Measurements from ENCODE around the gene DIP2A.

The DIP2A gene

GRCh38 chr21:46545363-46545762, 86.7 kb downstream of the DIP2A start:
- TF ChIP-seq, protein P1, sequence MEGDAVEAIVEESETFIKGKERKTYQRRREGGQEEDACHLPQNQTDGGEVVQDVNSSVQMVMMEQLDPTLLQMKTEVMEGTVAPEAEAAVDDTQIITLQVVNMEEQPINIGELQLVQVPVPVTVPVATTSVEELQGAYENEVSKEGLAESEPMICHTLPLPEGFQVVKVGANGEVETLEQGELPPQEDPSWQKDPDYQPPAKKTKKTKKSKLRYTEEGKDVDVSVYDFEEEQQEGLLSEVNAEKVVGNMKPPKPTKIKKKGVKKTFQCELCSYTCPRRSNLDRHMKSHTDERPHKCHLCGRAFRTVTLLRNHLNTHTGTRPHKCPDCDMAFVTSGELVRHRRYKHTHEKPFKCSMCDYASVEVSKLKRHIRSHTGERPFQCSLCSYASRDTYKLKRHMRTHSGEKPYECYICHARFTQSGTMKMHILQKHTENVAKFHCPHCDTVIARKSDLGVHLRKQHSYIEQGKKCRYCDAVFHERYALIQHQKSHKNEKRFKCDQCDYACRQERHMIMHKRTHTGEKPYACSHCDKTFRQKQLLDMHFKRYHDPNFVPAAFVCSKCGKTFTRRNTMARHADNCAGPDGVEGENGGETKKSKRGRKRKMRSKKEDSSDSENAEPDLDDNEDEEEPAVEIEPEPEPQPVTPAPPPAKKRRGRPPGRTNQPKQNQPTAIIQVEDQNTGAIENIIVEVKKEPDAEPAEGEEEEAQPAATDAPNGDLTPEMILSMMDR (IDR thresholded peaks at IDR 0.05; ENCODE audit: control insufficient read depth, insufficient read depth, low read depth, low read length, missing control alignments) = no peak
- no peak for DNase-seq (ENCODE audit: low read depth)
- no peak overlapping the region for H3K4me3 ChIP-seq (ENCODE audit: control insufficient read depth, low read depth, low read length)

GRCh38 chr21:46545911-46546310, 87.2 kb downstream of the DIP2A start:
- no peak for DNase-seq (ENCODE audit: low read depth)
- TF ChIP-seq, protein P1 (IDR thresholded peaks at IDR 0.05; ENCODE audit: control insufficient read depth, insufficient read depth, low read depth, low read length, missing control alignments) = no peak
- H3K4me3 ChIP-seq (ENCODE audit: control insufficient read depth, low read depth, low read length) = no peak overlapping the region

- TF ChIP-seq, protein P1 (IDR thresholded peaks at IDR 0.05; ENCODE audit: control insufficient read depth, insufficient read depth, low read depth, low read length, missing control alignments) = no peak
- no peak for DNase-seq (ENCODE audit: low read depth)
- H3K4me3 ChIP-seq (ENCODE audit: control insufficient read depth, low read depth, low read length) = no peak overlapping the region
These were observed 88.1 kb downstream of the DIP2A start for GRCh38 chr21:46546799-46547198.

DNA sequence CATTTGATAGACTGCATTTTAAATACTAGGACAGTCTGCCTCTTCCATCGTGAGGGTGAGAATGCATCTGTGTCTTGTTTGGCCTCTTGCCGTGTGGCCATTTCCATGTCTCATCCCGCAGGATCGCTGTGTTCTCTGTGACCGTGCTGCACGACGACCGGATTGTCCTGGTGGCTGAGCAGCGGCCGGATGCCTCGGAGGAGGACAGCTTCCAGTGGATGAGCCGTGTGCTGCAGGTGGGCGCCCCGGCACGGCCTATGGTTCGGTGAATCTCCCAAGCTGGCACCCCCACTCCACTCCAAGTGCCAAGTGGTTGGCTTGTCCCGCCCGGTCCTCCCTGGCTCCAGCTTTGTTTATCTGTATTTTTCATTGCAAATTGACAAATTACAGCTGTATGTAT, 91.0 kb downstream of the DIP2A start:
- DNase-seq (ENCODE audit: low read depth) = no peak
- H3K4me3 ChIP-seq (ENCODE audit: control insufficient read depth, low read depth, low read length) = no peak overlapping the region
- TF ChIP-seq, protein P1 (IDR thresholded peaks at IDR 0.05; ENCODE audit: control insufficient read depth, insufficient read depth, low read depth, low read length, missing control alignments) = no peak

DNA sequence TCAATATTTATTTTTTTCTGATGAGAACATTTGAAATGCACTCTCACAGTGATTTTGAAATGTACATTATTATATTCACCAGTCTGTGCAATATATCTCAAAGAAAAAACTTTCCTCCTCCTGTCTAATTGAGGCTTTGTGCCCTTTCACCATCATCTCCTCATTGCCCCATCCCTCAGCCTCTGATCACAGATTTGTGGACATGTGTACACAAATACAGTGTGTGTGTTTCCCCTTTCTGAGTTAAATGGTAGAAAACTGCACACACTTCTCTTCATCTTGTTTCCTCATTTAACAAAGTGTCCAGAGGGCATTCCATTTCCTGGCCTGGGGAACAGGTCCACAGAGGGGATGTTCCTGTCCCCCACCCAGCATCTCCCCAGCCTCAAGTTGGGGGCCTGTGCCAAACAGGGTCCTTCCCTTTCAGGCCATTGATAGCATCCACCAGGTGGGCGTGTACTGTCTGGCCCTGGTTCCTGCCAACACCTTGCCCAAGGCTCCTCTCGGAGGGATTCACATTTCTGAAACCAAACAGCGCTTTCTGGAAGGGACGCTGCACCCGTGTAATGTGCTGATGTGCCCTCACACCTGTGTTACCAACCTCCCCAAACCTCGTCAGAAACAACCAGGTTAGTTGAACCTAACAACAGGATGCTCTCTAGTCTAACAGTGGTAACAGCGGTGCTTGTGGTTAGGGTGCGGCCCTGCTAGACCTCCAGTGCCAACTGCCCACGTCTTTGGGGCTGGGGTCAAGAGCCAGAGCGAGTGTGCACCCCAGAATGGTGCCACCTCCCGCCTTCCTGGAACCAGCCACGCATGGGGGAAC, 91.6 kb downstream of the DIP2A start:
- DNase-seq (ENCODE audit: low read depth) = no peak
- TF ChIP-seq, protein P1 (IDR thresholded peaks at IDR 0.05; ENCODE audit: control insufficient read depth, insufficient read depth, low read depth, low read length, missing control alignments) = no peak

DNA sequence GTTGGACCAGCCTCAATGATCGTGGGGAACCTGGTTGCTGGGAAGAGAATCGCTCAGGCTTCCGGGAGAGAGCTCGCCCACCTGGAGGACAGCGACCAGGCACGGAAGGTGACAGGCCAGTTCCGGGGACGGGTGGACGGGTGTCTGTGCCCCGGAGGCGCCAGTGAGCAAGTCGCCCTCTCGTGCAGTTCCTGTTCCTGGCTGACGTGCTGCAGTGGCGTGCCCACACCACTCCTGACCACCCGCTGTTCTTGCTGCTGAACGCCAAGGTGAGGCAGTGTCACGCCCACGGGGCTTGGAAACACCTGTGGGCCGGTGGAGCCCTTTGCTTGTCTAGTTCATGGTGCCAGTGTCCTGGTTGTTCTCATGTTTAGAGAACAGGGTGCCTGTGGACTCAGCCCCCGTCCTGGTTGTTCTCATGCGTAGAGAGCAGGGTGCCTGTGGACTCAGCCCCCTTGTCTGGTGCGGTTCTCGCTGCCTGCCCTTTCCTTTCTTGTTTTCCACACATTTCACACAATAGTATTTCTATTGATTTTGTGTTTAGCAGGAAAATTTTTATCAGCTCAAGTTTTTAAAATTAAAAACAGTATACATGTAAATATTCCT, 93.0 kb downstream of the DIP2A start:
- no peak for DNase-seq (ENCODE audit: low read depth)
- TF ChIP-seq, protein P1 (IDR thresholded peaks at IDR 0.05; ENCODE audit: control insufficient read depth, insufficient read depth, low read depth, low read length, missing control alignments) = no peak
- no peak overlapping the region for H3K4me3 ChIP-seq (ENCODE audit: control insufficient read depth, low read depth, low read length)

More for the DNA sequence above, 91.6 kb downstream of the DIP2A start:
- no peak overlapping the region for H3K4me3 ChIP-seq (ENCODE audit: control insufficient read depth, low read depth, low read length)

All from AG09309 (cell line).